Liver (tissue), 9 donors: Measurements from ENCODE around the gene PNPLA3. TPM values are rescaled to one million over a fixed set of nuclear protein-coding genes. Genes with fewer than 3 reads are reported as not detected.

Experiments used
- DNase-seq: peaks from one replicate; pipeline ENCODE4 v3.0.0-alpha.2; 2017; ENCODE audit warnings: low spot score
- H3K27ac ChIP-seq, 2 donors: one replicate each; pipeline ENCODE4 v1.7.0; 2013; ENCODE audit warnings: inconsistent platforms in 2 of 2, low read length in 2 of 2, control low read depth in 1 of 2, low read depth in 1 of 2, mild to moderate bottlenecking in 1 of 2
- H3K27me3 ChIP-seq, 4 donors: one replicate each; pipeline versions ENCODE4 v1.6.1 to v1.7.0; 2013; ENCODE audit warnings: low read length in 3 of 4, inconsistent platforms in 1 of 4, mild to moderate bottlenecking in 1 of 4, moderate library complexity in 1 of 4; ENCODE audit not compliant: control insufficient read depth in 4 of 4, insufficient read depth in 4 of 4
- H3K36me3 ChIP-seq, 4 donors: one replicate each; pipeline versions ENCODE4 v1.6.1 to v1.7.0; 2013; ENCODE audit warnings: low read length in 3 of 4, mild to moderate bottlenecking in 3 of 4, low read depth in 1 of 4, moderate library complexity in 1 of 4; ENCODE audit not compliant: control insufficient read depth in 4 of 4, insufficient read depth in 3 of 4
- H3K4me1 ChIP-seq, 4 donors: one replicate each; pipeline versions ENCODE4 v1.6.1 to v1.7.0; 2013; ENCODE audit warnings: low read length in 3 of 4, mild to moderate bottlenecking in 3 of 4, moderate library complexity in 1 of 4; ENCODE audit not compliant: control insufficient read depth in 4 of 4, insufficient read depth in 4 of 4
- H3K4me3 ChIP-seq, 3 donors: one replicate each; pipeline versions ENCODE4 v1.6.1 to v1.7.0; 2013; ENCODE audit warnings: low read length in 3 of 3, control low read depth in 1 of 3, low read depth in 1 of 3, mild to moderate bottlenecking in 1 of 3
- H3K9ac ChIP-seq, 2 donors: one replicate each; pipeline ENCODE4 v1.7.0; 2013; ENCODE audit warnings: low read length in 2 of 2, mild to moderate bottlenecking in 2 of 2, moderate library complexity in 2 of 2, control low read depth in 1 of 2, low read depth in 1 of 2
- H3K9me3 ChIP-seq, 4 donors: one replicate each; pipeline versions ENCODE4 v1.6.1 to v1.7.0; 2013; ENCODE audit warnings: low read length in 3 of 4; ENCODE audit not compliant: control insufficient read depth in 4 of 4
- FOXA1 ChIP-seq: IDR thresholded peaks from 2 replicates; pipeline ENCODE4 v1.6.1; 2016; ENCODE audit warnings: antibody characterized with exemption
- FOXA2 ChIP-seq: IDR thresholded peaks from 2 replicates; pipeline ENCODE4 v1.6.1; 2016; ENCODE audit warnings: antibody characterized with exemption
- JUND ChIP-seq, 2 donors: IDR thresholded peaks; 2 replicates each; pipeline ENCODE4 v1.6.1; 2016; ENCODE audit warnings: antibody characterized with exemption in 2 of 2
- RAD21 ChIP-seq, 2 donors: IDR thresholded peaks; 2 replicates each; pipeline ENCODE4 v1.6.1; 2016; ENCODE audit warnings: antibody characterized with exemption in 2 of 2, mild to moderate bottlenecking in 2 of 2
- RXRA ChIP-seq, 2 donors: IDR thresholded peaks; 2 replicates each; pipeline ENCODE4 v1.6.1; 2017 to 2018; ENCODE audit warnings: antibody characterized with exemption in 2 of 2, mild to moderate bottlenecking in 1 of 2
- SP1 ChIP-seq: IDR thresholded peaks from 2 replicates; pipeline ENCODE4 v1.6.1; 2018; ENCODE audit warnings: antibody characterized with exemption, mild to moderate bottlenecking
- TAF1 ChIP-seq: conservative IDR thresholded peaks from 2 replicates; pipeline ENCODE4 v1.6.1; 2016; ENCODE audit warnings: antibody characterized with exemption, mild to moderate bottlenecking
- WGBS: extraction: QIAGEN DNeasy Blood & Tissue Kit; methylation state at CpG from one replicate; pipeline ENCODE4 v1.1.7; 2013; 5-methylcytosine and 5-hydroxymethylcytosine counted together
- polyA plus RNA-seq, 2 donors: library from polyadenylated mRNA; stranded (reverse) in 1 of 2; unstranded in 1 of 2; fragments of 200-250 nt in 1 of 2; fragments of >200 nt in 1 of 2; fragmentation: Nextera tagmentation in 1 of 2; extraction: Ambion mirVana in 1 of 2; gene quantifications; one replicate each; pipeline versions ENCODE4 v1.2.1 to v1.2.3, GENCODE V29; 2013 to 2015
- total RNA-seq, 2 donors: library from RNA; depleted of rRNA; stranded (reverse); fragments of >200 nt; gene quantifications; one replicate each; pipeline ENCODE4 v1.2.3, GENCODE V29; 2014
- TF ChIP-seq, protein P1 (sequence below): IDR thresholded peaks from 2 replicates; pipeline ENCODE4 v1.6.1; 2016; ENCODE audit warnings: antibody characterized with exemption
- TF ChIP-seq, protein P2 (sequence below): IDR thresholded peaks from 2 replicates; pipeline ENCODE4 v1.6.1; 2016; ENCODE audit warnings: antibody characterized with exemption
- TF ChIP-seq, protein P3 (sequence below): IDR thresholded peaks from 2 replicates; pipeline ENCODE4 v1.6.1; 2016; ENCODE audit warnings: antibody characterized with exemption
- TF ChIP-seq, protein P4 (sequence below): fragments of 150-350 bp; IDR thresholded peaks from 2 replicates; pipeline ENCODE4 v1.5.1; 2017; ENCODE audit warnings: improper control_type of control experiment, low read depth, low read length; ENCODE audit not compliant: missing input control
- donor health status: healthy.
- donor health status: healthy.
- donor health status: healthy.
- donor health status: healthy.
- donor health status: healthy.

The PNPLA3 gene
- total and polyA plus RNA-seq, 4 donors, result 15.9 to 59.1 (median 24.8) TPM

DNA sequence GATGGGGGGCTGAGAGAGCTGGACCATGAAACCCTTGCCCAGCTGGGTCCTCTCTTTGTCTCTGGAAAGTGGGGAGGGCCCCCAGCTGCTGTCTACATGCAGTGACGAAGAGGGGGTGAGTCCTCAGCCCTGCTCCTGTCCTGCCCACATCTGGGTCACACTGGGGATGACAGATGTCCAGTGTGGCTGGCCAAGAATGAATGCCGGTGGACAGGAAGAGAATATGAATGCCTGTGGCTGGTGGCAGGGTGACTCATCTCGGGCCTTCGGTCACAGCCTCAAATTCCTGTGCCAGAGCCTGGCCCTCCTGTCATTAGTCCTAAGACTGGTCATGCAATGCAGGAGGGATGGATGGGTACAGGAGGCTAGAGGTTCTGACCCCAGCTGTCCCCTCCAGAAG, 2.2 kb upstream of the PNPLA3 start:
- Histone ChIP-seq H3K4me3 (no peak overlapping the region), H3K4me1 (peaks cover 6 to 37% (median 18%) of the 10 kb centered on the region in 4 donors), H3K27me3 (no peaks in the 10 kb centered on the region), H3K9me3 (no peaks in the 10 kb centered on the region), H3K9ac (no peak overlapping the region), H3K36me3 (no peaks in the 10 kb centered on the region), H3K27ac (peak overlapping the region in 1 of 2 donors; percentile 48)
- TF ChIP-seq, protein P1, sequence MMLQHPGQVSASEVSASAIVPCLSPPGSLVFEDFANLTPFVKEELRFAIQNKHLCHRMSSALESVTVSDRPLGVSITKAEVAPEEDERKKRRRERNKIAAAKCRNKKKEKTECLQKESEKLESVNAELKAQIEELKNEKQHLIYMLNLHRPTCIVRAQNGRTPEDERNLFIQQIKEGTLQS, result no peak
- TF ChIP-seq, protein P2, sequence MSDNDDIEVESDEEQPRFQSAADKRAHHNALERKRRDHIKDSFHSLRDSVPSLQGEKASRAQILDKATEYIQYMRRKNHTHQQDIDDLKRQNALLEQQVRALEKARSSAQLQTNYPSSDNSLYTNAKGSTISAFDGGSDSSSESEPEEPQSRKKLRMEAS, result no peak
- TF ChIP-seq FOXA1 (no peak), JUND (IDR thresholded peaks at IDR 0.05) (peak in 1 of 2 donors; percentile 20), FOXA2 (no peak), RXRA (IDR thresholded peaks at IDR 0.05) (peak in 1 of 2 donors; percentile 6)
- no peak for DNase-seq
- WGBS, result 60% methylated on average over 4 of the region's 4 CpGs

DNA sequence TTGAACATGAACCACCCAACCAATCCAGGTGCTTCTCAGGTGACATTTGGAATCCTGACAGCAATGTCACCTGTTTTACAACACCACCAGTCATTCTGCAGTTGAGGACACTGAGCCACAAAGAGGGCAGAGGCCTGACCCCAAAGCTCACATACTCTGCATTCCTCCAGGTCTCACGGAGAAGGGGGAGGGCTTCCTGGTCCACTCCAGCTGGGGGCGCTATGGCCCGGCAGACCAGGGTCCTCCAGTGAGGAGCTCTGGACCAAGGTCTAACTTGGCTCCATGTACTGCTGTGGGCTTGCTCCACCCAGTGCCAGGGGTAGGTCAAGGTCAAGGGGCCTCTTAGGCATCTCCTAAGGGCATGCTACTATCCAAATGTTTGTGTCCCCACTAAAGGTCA, 1.5 kb upstream of the PNPLA3 start:
- WGBS, result 86% methylated on average over 3 of the region's 3 CpGs
- H3K36me3 ChIP-seq, result peaks cover 0 to 3% (median 0%) of the 10 kb centered on the region in 4 donors
- no peak overlapping the region for H3K27ac ChIP-seq
- no peak overlapping the region for H3K9ac ChIP-seq
- no peaks in the 10 kb centered on the region for H3K27me3 ChIP-seq
- H3K4me3 ChIP-seq, result no peak overlapping the region
- no peak for TF ChIP-seq RAD21 (IDR thresholded peaks at IDR 0.05)
- no peak for TF ChIP-seq TAF1
- TF ChIP-seq RXRA (IDR thresholded peaks at IDR 0.05), result no peak
- no peak for TF ChIP-seq JUND (IDR thresholded peaks at IDR 0.05)
- TF ChIP-seq, protein P3, sequence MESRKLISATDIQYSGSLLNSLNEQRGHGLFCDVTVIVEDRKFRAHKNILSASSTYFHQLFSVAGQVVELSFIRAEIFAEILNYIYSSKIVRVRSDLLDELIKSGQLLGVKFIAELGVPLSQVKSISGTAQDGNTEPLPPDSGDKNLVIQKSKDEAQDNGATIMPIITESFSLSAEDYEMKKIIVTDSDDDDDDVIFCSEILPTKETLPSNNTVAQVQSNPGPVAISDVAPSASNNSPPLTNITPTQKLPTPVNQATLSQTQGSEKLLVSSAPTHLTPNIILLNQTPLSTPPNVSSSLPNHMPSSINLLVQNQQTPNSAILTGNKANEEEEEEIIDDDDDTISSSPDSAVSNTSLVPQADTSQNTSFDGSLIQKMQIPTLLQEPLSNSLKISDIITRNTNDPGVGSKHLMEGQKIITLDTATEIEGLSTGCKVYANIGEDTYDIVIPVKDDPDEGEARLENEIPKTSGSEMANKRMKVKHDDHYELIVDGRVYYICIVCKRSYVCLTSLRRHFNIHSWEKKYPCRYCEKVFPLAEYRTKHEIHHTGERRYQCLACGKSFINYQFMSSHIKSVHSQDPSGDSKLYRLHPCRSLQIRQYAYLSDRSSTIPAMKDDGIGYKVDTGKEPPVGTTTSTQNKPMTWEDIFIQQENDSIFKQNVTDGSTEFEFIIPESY, result no peak
- no peak for TF ChIP-seq SP1
- TF ChIP-seq, protein P4, sequence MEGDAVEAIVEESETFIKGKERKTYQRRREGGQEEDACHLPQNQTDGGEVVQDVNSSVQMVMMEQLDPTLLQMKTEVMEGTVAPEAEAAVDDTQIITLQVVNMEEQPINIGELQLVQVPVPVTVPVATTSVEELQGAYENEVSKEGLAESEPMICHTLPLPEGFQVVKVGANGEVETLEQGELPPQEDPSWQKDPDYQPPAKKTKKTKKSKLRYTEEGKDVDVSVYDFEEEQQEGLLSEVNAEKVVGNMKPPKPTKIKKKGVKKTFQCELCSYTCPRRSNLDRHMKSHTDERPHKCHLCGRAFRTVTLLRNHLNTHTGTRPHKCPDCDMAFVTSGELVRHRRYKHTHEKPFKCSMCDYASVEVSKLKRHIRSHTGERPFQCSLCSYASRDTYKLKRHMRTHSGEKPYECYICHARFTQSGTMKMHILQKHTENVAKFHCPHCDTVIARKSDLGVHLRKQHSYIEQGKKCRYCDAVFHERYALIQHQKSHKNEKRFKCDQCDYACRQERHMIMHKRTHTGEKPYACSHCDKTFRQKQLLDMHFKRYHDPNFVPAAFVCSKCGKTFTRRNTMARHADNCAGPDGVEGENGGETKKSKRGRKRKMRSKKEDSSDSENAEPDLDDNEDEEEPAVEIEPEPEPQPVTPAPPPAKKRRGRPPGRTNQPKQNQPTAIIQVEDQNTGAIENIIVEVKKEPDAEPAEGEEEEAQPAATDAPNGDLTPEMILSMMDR, result no peak
- TF ChIP-seq, protein P1, result no peak
- TF ChIP-seq FOXA1, result no peak
- H3K4me1 ChIP-seq, result peaks cover 8 to 44% (median 25%) of the 10 kb centered on the region in 4 donors
- no peaks in the 10 kb centered on the region for H3K9me3 ChIP-seq
- no peak for DNase-seq

DNA sequence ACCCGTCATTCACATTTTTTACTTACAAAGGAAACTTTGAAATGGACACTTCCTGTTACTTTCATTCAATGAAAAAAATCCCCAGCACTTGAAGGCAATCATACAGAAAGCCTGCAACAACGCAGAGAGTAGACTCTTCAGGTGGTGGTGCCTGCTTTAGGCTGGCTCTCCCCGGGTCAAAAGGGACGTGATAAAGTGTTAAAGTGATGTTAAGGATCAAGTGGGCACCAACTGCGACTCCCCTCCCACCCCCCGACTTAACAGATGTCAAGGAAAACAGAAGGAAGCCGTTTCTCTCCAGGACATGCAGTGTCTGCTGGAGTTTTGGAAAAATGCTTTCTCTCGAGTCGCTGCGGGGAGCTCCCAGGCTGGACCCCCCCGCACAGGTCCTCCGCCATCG, 414 bp upstream of the PNPLA3 start:
- no peaks in the 10 kb centered on the region for H3K9me3 ChIP-seq
- no peak overlapping the region for H3K9ac ChIP-seq
- H3K36me3 ChIP-seq, result peaks cover 0 to 3% (median 0%) of the 10 kb centered on the region in 4 donors
- 3% methylated on average over 13 of the region's 13 CpGs for WGBS
- TF ChIP-seq, protein P4, result no peak
- no peaks in the 10 kb centered on the region for H3K27me3 ChIP-seq
- no peak for DNase-seq
- peak overlapping the region in 1 of 3 donors; percentile 77 for H3K4me3 ChIP-seq
- peaks cover 11 to 54% (median 35%) of the 10 kb centered on the region in 4 donors for H3K4me1 ChIP-seq
- H3K27ac ChIP-seq, result peak overlapping the region; percentile 48 to 60
